HL-60 (cell line): ENCODE measurements around the gene MRTO4.
"Not testable (repeated sequence)": the region's sequence is repeated elsewhere in the genome, so short reads cannot be mapped to it uniquely, and the experiment has no call there.

Experiments
- DNase-seq, 2 experiments: peaks; one replicate each; pipeline ENCODE4 v3.0.0-alpha.2; 2010 to 2020; ENCODE audit warnings: low read depth in 1 of 2, low spot score in 1 of 2
- H3K27ac ChIP-seq: fragments of 250-450 bp; sonication (Bioruptor Pico); replicated peaks from 2 replicates; pipeline ENCODE4 v1.5.1; 2020; ENCODE audit warnings: mild to moderate bottlenecking, moderate library complexity
- H3K27me3 ChIP-seq: fragments of 250-450 bp; sonication (Bioruptor Pico); 2 replicates; pipeline ENCODE4 v1.5.1; 2021; ENCODE audit warnings: mild to moderate bottlenecking, moderate library complexity; ENCODE audit not compliant: insufficient read depth, poor library complexity, severe bottlenecking
- H3K4me3 ChIP-seq: replicated peaks from 2 replicates; pipeline ENCODE4 v1.5.1; 2011; ENCODE audit warnings: mild to moderate bottlenecking, control low read depth, low read length; ENCODE audit not compliant: insufficient read depth
- GABPA ChIP-seq: IDR thresholded peaks from 2 replicates; pipeline ENCODE4 v1.6.1; 2012; ENCODE audit warnings: low read depth
- POLR2AphosphoS5 ChIP-seq: IDR thresholded peaks from 2 replicates; pipeline ENCODE4 v1.6.1; 2012; ENCODE audit warnings: low read depth
- SPI1 ChIP-seq: IDR thresholded peaks from 2 replicates; pipeline ENCODE4 v1.6.1; 2012; ENCODE audit warnings: low read depth, mild to moderate bottlenecking, borderline replicate concordance
- TF ChIP-seq, protein P1 (sequence below): IDR thresholded peaks from 2 replicates; pipeline ENCODE4 v1.6.1; 2012; ENCODE audit warnings: low read depth; ENCODE audit not compliant: insufficient replicate concordance
- TF ChIP-seq, protein P2 (sequence below): IDR thresholded peaks from one replicate; pipeline ENCODE4 v1.5.1; 2011; ENCODE audit warnings: low read length, control low read depth, inconsistent platforms; ENCODE audit not compliant: insufficient read depth

Gene MRTO4

DNA sequence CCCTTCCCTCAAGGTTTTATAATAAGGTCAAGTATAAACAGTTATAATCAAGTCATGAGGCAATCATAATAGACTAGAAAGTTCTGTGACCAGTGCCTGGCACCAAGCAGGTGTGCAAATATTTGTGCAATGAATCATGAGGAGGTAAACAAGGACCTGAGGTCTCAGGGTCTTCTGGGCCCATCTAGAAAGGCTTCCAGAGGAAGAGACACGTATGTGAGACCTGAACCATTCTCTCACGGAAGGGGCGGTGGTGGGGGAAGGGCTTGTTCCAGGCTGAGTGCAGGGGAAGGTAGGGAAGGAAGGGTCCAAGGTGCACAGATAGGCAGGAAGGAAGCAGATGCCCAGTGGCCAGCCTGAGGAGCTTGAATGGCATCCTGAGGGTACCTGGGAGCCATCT is 33.8 kb downstream of the MRTO4 start:
- not testable (repeated sequence) for DNase-seq, H3K27me3 ChIP-seq, H3K27ac ChIP-seq, H3K4me3 ChIP-seq

DNA sequence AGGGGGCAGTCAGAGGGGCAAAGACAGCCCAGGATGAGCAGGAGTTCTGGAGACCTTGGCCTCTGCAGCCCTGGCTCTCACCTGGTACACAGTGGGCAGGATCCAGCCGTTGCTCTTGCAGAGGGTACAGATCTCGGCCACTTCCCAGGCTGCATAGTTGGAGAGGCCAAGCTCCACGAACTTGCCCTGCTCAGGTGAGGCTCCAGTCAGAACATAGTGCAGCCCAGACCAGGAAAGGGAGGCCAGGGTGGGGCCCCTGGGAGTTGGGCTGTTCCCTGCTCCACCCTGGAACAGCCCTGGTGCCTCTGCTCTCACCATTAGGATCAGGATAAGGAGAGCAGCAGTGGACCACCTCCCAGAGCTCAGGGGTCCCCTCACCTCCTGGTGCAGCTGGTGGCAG is 34.2 kb downstream of the MRTO4 start:
- H3K27me3 ChIP-seq, H3K27ac ChIP-seq, DNase-seq, H3K4me3 ChIP-seq: not testable (repeated sequence)

DNA sequence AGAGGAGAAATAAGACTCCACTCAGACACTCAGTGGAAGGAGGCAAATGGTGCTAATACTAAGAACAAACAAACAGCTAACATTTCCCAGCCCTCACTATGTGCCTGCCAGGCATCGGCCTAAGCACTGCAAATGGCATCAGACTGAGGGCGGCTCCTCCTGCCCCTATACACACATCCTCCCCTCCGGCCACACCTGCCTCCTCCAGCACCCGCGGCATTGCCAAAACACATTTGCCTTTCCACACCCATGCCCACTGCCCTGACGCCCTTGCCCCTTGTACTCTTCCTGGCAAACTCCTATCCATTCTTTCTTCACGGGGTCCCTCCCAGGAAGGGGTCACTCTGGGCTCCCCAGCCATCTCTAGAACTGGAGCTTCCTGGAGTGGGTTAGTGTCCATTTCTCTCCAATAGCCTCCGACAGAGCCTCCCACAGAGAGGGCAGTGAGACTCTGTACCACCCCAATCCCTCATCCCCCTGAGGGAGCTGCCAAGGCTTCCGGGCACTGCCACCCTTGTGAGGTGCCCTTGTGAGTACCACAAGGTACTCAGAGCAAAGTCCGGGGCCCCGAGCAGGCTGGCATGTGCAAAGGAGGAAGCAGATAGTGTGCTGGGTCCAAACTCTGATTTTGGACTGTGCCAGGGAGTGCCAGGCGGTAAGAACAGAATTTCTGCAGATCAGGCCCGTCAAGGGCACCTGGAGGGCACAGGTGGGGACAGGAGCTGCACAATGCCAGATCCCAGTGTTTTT is 36.0 kb downstream of the MRTO4 start:
- DNase-seq: no peak
- H3K27ac ChIP-seq: no peak overlapping the region
- no peaks in the 10 kb centered on the region for H3K27me3 ChIP-seq
- H3K4me3 ChIP-seq: no peak overlapping the region
- TF ChIP-seq SPI1 (no peak), GABPA (no peak), POLR2AphosphoS5 (no peak)
- TF ChIP-seq, protein P1, sequence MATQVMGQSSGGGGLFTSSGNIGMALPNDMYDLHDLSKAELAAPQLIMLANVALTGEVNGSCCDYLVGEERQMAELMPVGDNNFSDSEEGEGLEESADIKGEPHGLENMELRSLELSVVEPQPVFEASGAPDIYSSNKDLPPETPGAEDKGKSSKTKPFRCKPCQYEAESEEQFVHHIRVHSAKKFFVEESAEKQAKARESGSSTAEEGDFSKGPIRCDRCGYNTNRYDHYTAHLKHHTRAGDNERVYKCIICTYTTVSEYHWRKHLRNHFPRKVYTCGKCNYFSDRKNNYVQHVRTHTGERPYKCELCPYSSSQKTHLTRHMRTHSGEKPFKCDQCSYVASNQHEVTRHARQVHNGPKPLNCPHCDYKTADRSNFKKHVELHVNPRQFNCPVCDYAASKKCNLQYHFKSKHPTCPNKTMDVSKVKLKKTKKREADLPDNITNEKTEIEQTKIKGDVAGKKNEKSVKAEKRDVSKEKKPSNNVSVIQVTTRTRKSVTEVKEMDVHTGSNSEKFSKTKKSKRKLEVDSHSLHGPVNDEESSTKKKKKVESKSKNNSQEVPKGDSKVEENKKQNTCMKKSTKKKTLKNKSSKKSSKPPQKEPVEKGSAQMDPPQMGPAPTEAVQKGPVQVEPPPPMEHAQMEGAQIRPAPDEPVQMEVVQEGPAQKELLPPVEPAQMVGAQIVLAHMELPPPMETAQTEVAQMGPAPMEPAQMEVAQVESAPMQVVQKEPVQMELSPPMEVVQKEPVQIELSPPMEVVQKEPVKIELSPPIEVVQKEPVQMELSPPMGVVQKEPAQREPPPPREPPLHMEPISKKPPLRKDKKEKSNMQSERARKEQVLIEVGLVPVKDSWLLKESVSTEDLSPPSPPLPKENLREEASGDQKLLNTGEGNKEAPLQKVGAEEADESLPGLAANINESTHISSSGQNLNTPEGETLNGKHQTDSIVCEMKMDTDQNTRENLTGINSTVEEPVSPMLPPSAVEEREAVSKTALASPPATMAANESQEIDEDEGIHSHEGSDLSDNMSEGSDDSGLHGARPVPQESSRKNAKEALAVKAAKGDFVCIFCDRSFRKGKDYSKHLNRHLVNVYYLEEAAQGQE: no peak
- TF ChIP-seq, protein P2, sequence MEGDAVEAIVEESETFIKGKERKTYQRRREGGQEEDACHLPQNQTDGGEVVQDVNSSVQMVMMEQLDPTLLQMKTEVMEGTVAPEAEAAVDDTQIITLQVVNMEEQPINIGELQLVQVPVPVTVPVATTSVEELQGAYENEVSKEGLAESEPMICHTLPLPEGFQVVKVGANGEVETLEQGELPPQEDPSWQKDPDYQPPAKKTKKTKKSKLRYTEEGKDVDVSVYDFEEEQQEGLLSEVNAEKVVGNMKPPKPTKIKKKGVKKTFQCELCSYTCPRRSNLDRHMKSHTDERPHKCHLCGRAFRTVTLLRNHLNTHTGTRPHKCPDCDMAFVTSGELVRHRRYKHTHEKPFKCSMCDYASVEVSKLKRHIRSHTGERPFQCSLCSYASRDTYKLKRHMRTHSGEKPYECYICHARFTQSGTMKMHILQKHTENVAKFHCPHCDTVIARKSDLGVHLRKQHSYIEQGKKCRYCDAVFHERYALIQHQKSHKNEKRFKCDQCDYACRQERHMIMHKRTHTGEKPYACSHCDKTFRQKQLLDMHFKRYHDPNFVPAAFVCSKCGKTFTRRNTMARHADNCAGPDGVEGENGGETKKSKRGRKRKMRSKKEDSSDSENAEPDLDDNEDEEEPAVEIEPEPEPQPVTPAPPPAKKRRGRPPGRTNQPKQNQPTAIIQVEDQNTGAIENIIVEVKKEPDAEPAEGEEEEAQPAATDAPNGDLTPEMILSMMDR: no peak

DNA sequence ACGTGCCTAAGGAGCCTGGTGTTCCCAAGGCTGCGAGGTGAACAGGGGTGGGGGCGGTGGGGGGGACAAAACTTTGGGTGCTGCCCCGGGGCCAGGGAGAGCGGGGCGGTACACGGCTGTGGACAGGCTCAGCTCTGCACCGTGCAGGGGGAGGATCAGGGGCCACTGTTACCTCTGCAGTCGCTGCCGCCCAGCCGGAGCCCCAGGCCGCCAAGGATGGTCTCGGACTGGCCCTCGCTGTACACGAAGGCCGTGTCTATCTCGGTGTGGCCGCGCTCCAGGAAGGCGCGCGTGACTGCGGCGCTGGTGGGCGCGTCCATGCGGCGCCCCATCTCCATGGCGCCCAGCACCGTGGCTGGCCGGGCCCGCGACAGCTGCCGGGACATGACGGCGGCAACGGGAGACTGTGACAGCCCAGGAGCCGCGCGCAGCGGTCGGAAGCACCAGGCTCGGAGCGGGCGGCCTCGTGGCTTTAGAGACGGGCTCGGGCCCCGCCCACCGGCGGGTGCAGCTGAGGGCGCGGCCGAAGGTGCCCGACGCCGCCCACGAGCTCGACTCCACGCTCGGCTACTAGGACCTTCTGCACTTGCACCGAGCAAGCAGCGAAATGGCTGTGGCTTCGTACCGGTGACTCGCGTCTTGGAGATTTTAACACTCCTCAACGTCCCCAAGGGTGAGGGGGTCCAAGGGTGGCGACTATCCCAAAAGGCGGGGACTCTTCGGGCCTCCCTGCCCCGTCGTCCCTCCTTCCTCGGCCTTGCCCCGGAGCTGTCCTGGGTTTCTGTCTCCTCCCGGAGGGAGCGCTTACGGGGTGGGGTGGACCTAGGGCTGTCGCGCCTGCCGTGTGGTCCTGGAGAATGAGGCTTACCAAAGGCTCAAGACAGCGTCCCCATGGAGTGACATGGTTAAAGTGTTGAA is 37.0 kb downstream of the MRTO4 start, which contains the start of gene AKR7A3:
Gene AKR7A3 (minus strand): TSS at position 447 of the 918 bp plus-strand sequence. CDS start 61 bp downstream, at position 386.
- DNase-seq: peak; percentile 58
- peak within 1 kb of the TSS; percentile 16 for H3K4me3 ChIP-seq
- H3K27ac ChIP-seq, H3K27me3 ChIP-seq: not testable (repeated sequence)

DNA sequence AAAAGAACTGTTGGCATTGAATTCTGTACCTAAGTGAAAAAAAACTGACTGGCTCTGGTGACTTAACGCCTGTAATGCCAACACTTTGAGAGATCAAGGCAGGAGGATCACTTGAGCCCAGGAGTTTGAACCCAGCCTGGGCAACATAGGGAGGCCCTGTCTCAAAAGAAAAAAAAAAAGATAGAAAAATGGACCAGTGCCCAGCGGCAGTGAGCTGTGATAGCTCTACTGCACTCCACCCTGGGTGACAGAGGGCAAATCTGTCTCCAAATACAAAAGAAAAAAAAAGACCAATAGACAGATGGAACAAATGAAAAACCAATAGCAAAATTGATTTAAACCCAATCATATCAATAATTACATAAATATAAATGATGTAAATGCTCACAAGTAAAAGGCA is 37.6 kb downstream of the MRTO4 start:
- H3K4me3 ChIP-seq: no peak overlapping the region
- no peak for TF ChIP-seq SPI1
- TF ChIP-seq POLR2AphosphoS5: no peak
- no peak for TF ChIP-seq GABPA
- TF ChIP-seq, protein P1: no peak
- TF ChIP-seq, protein P2: no peak

More for the DNA sequence above, 37.6 kb downstream of the MRTO4 start:
- Histone ChIP-seq H3K27ac (no peak overlapping the region), H3K27me3 (no peaks in the 10 kb centered on the region)
- no peak for DNase-seq
